Measurements from ENCODE around the gene NBPF26.
"Not testable (repeated sequence)": the region's sequence is repeated elsewhere in the genome, so short reads cannot be mapped to it uniquely, and the experiment has no call there.

The NBPF26 gene

GRCh38 chr1:120859615-120860234, 136.0 kb downstream of the NBPF26 start:
- peak; percentile 40 for DNase-seq

- DNase-seq: not testable (repeated sequence)
These were observed 154.5 kb downstream of the NBPF26 start for GRCh38 chr1:120878206-120878605.

- DNase-seq: not testable (repeated sequence)
These were observed 156.3 kb downstream of the NBPF26 start for GRCh38 chr1:120880056-120880455.

- not testable (repeated sequence) for DNase-seq
These were observed 158.2 kb downstream of the NBPF26 start for GRCh38 chr1:120881934-120882333.
